Stomach smooth muscle (tissue), 2 donors: ENCODE data around the gene COL28A1.

ENCODE experiments used
- H3K27ac ChIP-seq: one replicate; pipeline ENCODE4 v1.7.0; 2013; ENCODE audit warnings: mild to moderate bottlenecking, low read length, inconsistent platforms
- H3K27me3 ChIP-seq, 2 donors: one replicate each; pipeline ENCODE4 v1.7.0; 2013; ENCODE audit warnings: low read length in 2 of 2; ENCODE audit not compliant: insufficient read depth in 2 of 2, control insufficient read depth in 1 of 2
- H3K36me3 ChIP-seq, 2 donors: one replicate each; pipeline ENCODE4 v1.7.0; 2013; ENCODE audit warnings: low read length in 2 of 2; ENCODE audit not compliant: control insufficient read depth in 2 of 2, insufficient read depth in 2 of 2
- H3K4me1 ChIP-seq: one replicate; pipeline ENCODE4 v1.7.0; 2013; ENCODE audit warnings: low read length; ENCODE audit not compliant: control insufficient read depth, insufficient read depth
- H3K4me3 ChIP-seq, 2 donors: one replicate each; pipeline ENCODE4 v1.7.0; 2013; ENCODE audit warnings: low read length in 2 of 2
- H3K9ac ChIP-seq, 2 donors: one replicate each; pipeline ENCODE4 v1.7.0; 2013; ENCODE audit warnings: low read length in 2 of 2, mild to moderate bottlenecking in 1 of 2
- H3K9me3 ChIP-seq, 2 donors: one replicate each; pipeline ENCODE4 v1.7.0; 2013; ENCODE audit warnings: low read length in 2 of 2; ENCODE audit not compliant: control insufficient read depth in 2 of 2
- donor health status: healthy.
- donor health status: Pancreatic carcinoma.

Gene COL28A1

GRCh38 chr7:7421826-7422225, 113.8 kb downstream of the COL28A1 start:
- H3K27ac ChIP-seq: no peak overlapping the region
- no peak overlapping the region for H3K4me3 ChIP-seq
- no peaks in the 10 kb centered on the region for H3K36me3 ChIP-seq
- H3K4me1 ChIP-seq: no peaks in the 10 kb centered on the region
- no peak overlapping the region for H3K9ac ChIP-seq
- no peaks in the 10 kb centered on the region for H3K9me3 ChIP-seq
- no peaks in the 10 kb centered on the region for H3K27me3 ChIP-seq

DNA sequence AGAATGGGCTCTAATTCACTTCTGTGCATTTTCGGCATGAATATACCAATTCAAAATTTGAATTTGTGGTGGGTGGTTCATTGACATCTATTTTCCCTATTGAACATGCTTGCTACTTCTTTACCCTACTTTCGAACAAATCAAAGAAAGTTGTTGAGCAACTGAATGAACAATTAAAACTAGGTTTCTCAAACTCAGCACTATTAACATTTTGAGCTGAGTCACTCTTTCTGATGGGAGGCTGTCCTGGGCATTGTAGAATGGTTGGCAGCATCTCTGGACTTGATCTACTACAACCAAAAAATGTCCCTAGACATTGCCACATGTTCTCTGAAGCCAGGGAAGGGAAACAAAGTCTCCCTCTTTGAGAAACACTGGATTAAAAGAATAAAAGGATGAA, 116.7 kb downstream of the COL28A1 start:
- Histone ChIP-seq H3K36me3 (no peaks in the 10 kb centered on the region), H3K4me3 (no peak overlapping the region), H3K9me3 (no peaks in the 10 kb centered on the region), H3K27me3 (no peaks in the 10 kb centered on the region), H3K9ac (no peak overlapping the region), H3K27ac (no peak overlapping the region), H3K4me1 (no peaks in the 10 kb centered on the region)

GRCh38 chr7:7417851-7418250, 117.8 kb downstream of the COL28A1 start:
- no peak overlapping the region for H3K4me3 ChIP-seq
- H3K27me3 ChIP-seq: no peaks in the 10 kb centered on the region
- H3K9ac ChIP-seq: no peak overlapping the region
- no peaks in the 10 kb centered on the region for H3K9me3 ChIP-seq
- H3K4me1 ChIP-seq: no peaks in the 10 kb centered on the region
- no peaks in the 10 kb centered on the region for H3K36me3 ChIP-seq
- no peak overlapping the region for H3K27ac ChIP-seq

DNA sequence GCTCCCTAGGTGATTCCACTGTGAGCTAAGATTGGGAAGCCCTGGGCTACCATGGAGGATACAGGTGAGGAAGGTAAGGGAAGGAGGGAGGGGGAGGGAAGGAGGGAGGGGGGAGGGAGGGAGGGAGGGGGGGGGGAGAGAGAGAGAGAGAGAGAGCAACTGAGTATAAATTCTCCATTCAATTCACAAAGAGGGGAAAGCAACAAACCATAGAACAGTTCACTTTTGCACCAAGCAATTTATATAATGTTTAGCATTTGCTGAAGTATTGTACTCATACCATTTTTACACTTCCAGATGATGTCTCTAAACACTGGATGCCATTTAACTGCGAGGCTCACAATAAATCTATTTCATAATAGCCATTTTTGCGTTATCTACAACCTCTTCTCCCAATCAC, 118.3 kb downstream of the COL28A1 start:
- no peaks in the 10 kb centered on the region for H3K36me3 ChIP-seq
- H3K4me3 ChIP-seq: no peak overlapping the region
- no peaks in the 10 kb centered on the region for H3K4me1 ChIP-seq
- H3K27ac ChIP-seq: no peak overlapping the region
- no peak overlapping the region for H3K9ac ChIP-seq
- no peaks in the 10 kb centered on the region for H3K27me3 ChIP-seq
- no peaks in the 10 kb centered on the region for H3K9me3 ChIP-seq

- H3K9ac ChIP-seq: no peak overlapping the region
- H3K4me1 ChIP-seq: no peaks in the 10 kb centered on the region
- no peaks in the 10 kb centered on the region for H3K36me3 ChIP-seq
- H3K27ac ChIP-seq: no peak overlapping the region
- no peaks in the 10 kb centered on the region for H3K27me3 ChIP-seq
- no peaks in the 10 kb centered on the region for H3K9me3 ChIP-seq
- no peak overlapping the region for H3K4me3 ChIP-seq
Measured at GRCh38 chr7:7416031-7416858, 119.4 kb downstream of the COL28A1 start.

DNA sequence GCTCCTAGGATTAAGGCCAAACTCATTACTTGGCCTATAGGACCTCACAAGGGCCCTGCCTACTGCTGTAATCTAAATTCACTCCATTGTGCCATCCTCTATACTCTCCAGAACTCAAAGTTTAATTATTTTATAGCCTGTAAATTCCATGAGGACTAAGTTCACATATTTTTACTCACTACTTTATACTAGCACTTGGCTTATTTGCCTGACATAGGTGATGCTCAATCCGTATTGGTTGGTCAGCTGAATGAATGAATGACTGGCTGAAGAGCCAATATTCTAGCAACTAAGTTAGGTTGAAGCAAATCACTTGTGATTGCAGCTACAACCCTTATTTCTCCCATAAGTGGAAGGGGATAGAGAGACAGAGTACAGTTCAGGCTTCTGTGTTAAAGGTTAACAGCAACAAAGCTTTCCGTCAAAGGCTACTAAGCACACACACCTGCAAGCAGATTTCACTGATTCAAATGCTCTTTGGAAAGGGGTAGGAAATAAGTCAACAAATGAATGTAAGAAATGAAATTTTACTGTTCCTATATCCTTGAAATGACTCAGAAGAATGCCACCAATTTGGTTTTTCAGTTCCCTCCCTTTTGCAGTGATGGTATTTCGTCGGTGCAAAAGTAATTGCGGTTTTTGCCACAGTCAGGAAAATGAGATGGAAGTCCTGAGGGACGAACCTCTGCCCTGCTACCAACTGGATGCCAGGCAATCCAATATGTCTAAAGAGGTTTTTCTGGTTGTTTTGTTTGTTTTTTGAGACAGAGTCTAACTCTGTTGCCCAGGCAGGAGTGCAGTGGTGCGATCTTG, 120.7 kb downstream of the COL28A1 start:
- Histone ChIP-seq H3K4me1 (no peaks in the 10 kb centered on the region), H3K27ac (no peak overlapping the region), H3K4me3 (no peak overlapping the region), H3K27me3 (no peaks in the 10 kb centered on the region), H3K9ac (no peak overlapping the region), H3K36me3 (no peaks in the 10 kb centered on the region), H3K9me3 (no peaks in the 10 kb centered on the region)

DNA sequence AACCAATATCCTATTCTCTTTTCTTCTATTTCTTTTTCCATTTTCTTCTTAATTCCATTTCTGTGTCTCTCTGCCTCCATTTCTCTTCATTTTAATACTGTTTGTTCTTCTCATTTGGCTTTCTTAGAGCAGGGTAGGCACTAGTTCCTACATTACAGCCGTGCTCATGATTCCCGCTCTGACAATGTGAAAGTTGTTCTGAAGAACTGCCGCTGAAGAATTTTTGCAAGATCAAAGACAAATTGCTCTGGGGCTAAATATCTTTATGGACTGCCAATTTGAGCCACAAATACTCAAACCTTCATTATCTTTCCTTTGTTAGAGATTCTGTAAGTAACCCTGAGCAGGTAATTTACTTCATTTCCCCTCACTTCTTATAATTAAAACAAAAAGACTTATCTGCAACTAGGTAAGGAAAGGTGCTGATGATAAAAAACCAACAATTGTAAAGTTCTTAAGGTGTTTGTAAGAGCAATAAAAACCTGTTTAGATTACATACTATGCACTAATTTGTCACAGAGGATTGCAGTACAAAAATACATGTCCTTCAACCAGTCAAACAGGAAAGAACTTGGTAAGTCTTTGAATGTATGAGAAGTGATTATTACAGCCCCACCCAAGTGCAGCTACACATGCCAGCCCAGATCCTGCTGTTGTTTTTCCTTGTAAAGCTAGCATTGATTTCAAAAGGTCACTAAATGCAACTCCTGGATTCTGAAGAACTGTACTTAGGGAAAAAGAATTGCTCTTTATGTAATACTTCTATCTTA, 127.5 kb downstream of the COL28A1 start:
- H3K4me1 ChIP-seq: no peaks in the 10 kb centered on the region
- no peak overlapping the region for H3K4me3 ChIP-seq
- H3K27ac ChIP-seq: no peak overlapping the region
- no peak overlapping the region for H3K9ac ChIP-seq
- no peaks in the 10 kb centered on the region for H3K9me3 ChIP-seq
- no peaks in the 10 kb centered on the region for H3K27me3 ChIP-seq
- H3K36me3 ChIP-seq: no peaks in the 10 kb centered on the region

DNA sequence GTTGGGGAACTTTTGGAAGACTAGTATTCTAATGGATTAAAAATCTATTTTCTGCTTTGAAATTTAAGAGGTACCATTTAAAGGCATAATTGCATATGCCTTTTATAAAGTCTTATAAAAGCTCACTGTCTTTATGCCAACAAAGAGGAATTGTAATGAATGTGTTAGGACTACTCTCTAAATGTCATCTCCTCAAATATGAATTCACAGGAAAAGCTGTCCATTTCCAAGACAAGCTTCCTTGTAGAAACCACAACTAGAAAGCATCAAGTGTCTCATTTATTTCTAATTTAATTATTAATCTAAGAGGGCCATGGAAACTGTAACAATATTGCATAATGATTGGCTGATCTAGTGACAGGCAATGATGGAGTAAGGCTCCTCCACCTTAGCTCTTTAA, 130.2 kb downstream of the COL28A1 start:
- H3K27me3 ChIP-seq: no peaks in the 10 kb centered on the region
- no peak overlapping the region for H3K4me3 ChIP-seq
- H3K4me1 ChIP-seq: no peaks in the 10 kb centered on the region
- H3K9me3 ChIP-seq: no peaks in the 10 kb centered on the region
- no peaks in the 10 kb centered on the region for H3K36me3 ChIP-seq
- H3K27ac ChIP-seq: no peak overlapping the region
- no peak overlapping the region for H3K9ac ChIP-seq

DNA sequence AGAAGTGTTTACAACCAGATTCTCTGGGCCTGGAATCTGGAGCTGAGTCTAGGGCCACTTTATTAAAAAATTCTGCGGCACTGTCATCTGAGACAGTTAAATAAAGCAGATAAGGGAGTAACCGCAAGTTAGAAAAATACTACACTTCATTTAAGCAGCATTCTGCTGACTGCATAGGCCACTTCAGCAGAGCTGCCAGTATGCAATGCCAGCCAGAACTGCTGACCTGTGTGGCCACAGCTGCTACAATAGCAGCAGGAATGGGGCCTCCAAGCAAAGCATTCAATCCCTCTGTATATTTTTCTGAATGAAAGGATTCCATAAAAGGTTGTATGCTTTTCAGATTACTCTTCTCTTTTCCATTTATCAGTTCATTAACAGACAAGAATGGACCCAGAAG, 136.0 kb downstream of the COL28A1 start:
- Histone ChIP-seq H3K36me3 (no peaks in the 10 kb centered on the region), H3K9ac (no peak overlapping the region), H3K9me3 (no peaks in the 10 kb centered on the region), H3K4me1 (no peaks in the 10 kb centered on the region), H3K27me3 (no peaks in the 10 kb centered on the region), H3K4me3 (no peak overlapping the region), H3K27ac (no peak overlapping the region)

DNA sequence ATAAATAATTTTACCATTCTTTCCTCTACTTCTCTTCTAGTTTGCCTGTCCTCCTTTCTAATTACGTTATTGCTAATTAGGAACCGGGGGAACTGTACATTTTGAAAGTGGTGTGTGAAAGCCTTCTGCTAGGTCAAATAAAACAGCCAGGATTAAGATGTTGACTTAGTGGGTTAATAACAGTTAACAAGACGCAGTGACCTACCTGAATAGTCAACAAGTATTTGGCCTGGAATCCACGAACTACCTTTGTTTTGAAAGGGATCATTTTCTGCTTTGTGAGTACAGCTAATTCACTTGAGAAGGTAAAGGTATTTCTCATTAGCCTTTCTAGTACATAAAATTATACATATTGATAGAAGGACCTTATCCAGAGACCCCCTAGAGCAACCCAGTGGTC, 139.9 kb downstream of the COL28A1 start:
- Histone ChIP-seq H3K9me3 (no peaks in the 10 kb centered on the region), H3K4me1 (no peaks in the 10 kb centered on the region), H3K27ac (no peak overlapping the region), H3K4me3 (no peak overlapping the region), H3K9ac (no peak overlapping the region), H3K27me3 (no peaks in the 10 kb centered on the region), H3K36me3 (no peaks in the 10 kb centered on the region)
